Keratinocyte (primary cell): ENCODE results near the gene IL15RA. TPM values are rescaled to one million over a fixed set of nuclear protein-coding genes. Genes with fewer than 3 reads are reported as not detected.

Source experiments
- DNase-seq: peaks from one replicate; pipeline ENCODE4 v3.0.0-alpha.2; 2011; ENCODE audit warnings: low read depth, missing footprints, low spot score
- FAIRE-seq: peaks from 2 replicates; lab custom pipeline; 2011; peaks lifted over from hg19 to GRCh38; lab: Jason Lieb, UNC
- H2AFZ ChIP-seq: 2 replicates; pipeline ENCODE4 v1.6.0; 2012; ENCODE audit warnings: low read length, control low read depth, inconsistent platforms; ENCODE audit not compliant: control insufficient read depth
- H3K27ac ChIP-seq: 2 replicates; pipeline ENCODE4 v1.5.1; 2011; ENCODE audit warnings: low read length; ENCODE audit not compliant: control insufficient read depth, insufficient read depth
- H3K27me3 ChIP-seq: 3 replicates; pipeline ENCODE4 v1.6.0; 2011; ENCODE audit warnings: low read length; ENCODE audit not compliant: control insufficient read depth, insufficient read depth; ENCODE audit errors: extremely low read depth
- H3K36me3 ChIP-seq, 2 experiments: 2 replicates in 1 of 2; 3 replicates in 1 of 2; pipeline ENCODE4 v1.5.1; 2011; ENCODE audit warnings: low read length in 2 of 2, mild to moderate bottlenecking in 1 of 2; ENCODE audit not compliant: control insufficient read depth in 2 of 2, insufficient read depth in 2 of 2; ENCODE audit errors: extremely low read depth in 1 of 2
- H3K4me1 ChIP-seq: 3 replicates; pipeline ENCODE4 v1.5.1; 2011; ENCODE audit warnings: low read length; ENCODE audit not compliant: control insufficient read depth, insufficient read depth; ENCODE audit errors: extremely low read depth
- H3K4me2 ChIP-seq: 3 replicates; pipeline ENCODE4 v1.6.0; 2011; ENCODE audit warnings: low read depth, low read length; ENCODE audit not compliant: control insufficient read depth, insufficient read depth; ENCODE audit errors: extremely low read depth
- H3K4me3 ChIP-seq, 3 experiments: fragments of 200-600 bp in 1 of 3; sonication (generic) in 1 of 3; 2 replicates in 2 of 3; 3 replicates in 1 of 3; pipeline ENCODE4 v1.5.1; 2011 to 2016; ENCODE audit warnings: low read length in 3 of 3, mild to moderate bottlenecking in 3 of 3, control low read depth in 2 of 3, inconsistent platforms in 1 of 3, low read depth in 1 of 3, mixed read lengths in 1 of 3, mixed run types in 1 of 3, moderate library complexity in 1 of 3; ENCODE audit not compliant: control insufficient read depth in 2 of 3, insufficient read depth in 2 of 3; ENCODE audit errors: extremely low read depth in 1 of 3
- H3K79me2 ChIP-seq: 2 replicates; pipeline ENCODE4 v1.6.0; 2012; ENCODE audit warnings: low read length; ENCODE audit not compliant: control insufficient read depth, insufficient read depth
- H3K9ac ChIP-seq: 3 replicates; pipeline ENCODE4 v1.6.0; 2011; ENCODE audit warnings: low read length; ENCODE audit not compliant: control insufficient read depth, insufficient read depth; ENCODE audit errors: extremely low read depth
- H3K9me1 ChIP-seq: 3 replicates; pipeline ENCODE4 v1.6.0; 2011; ENCODE audit warnings: low read length; ENCODE audit not compliant: control insufficient read depth, insufficient read depth; ENCODE audit errors: extremely low read depth
- H3K9me3 ChIP-seq: 2 replicates; pipeline ENCODE4 v1.5.1; 2012; ENCODE audit warnings: low read depth, low read length; ENCODE audit not compliant: control insufficient read depth
- H4K20me1 ChIP-seq: 3 replicates; pipeline ENCODE4 v1.6.0; 2011; ENCODE audit warnings: low read length; ENCODE audit not compliant: control insufficient read depth, insufficient read depth; ENCODE audit errors: extremely low read depth
- CTCF ChIP-seq, 3 experiments: IDR thresholded peaks in 1 of 3; conservative IDR thresholded peaks in 1 of 3; optimal IDR thresholded peaks in 1 of 3; 2 replicates in 2 of 3; 3 replicates in 1 of 3; pipeline versions ENCODE3 to v1.5.1; 2011; ENCODE audit warnings: low read length in 3 of 3, mild to moderate bottlenecking in 3 of 3, moderate library complexity in 2 of 3, control low read depth in 1 of 3, inconsistent platforms in 1 of 3; ENCODE audit not compliant: insufficient read depth in 2 of 3; ENCODE audit errors: extremely low read depth in 1 of 3
- EZH2 ChIP-seq: IDR thresholded peaks from one replicate; pipeline ENCODE4 v1.6.1; 2012; ENCODE audit warnings: inconsistent platforms, mild to moderate bottlenecking, low read length, moderate library complexity
- dilution Hi-C: fragments of 300-500 bp; cut with MboI; formaldehyde crosslinking; loops from one replicate; pipeline ENCODE4 v1.7.0; 2020; ENCODE audit warnings: low sequenced_read_pairs; ENCODE audit not compliant: extremely low pct_ligation_motif_present
- polyA plus RNA-seq, 5 experiments: library from polyadenylated mRNA; depleted of rRNA in 3 of 5; stranded (reverse) in 3 of 5; stranded (forward) in 1 of 5; unstranded in 1 of 5; fragments of >200 nt; gene quantifications; 1 replicate in 1 of 5; 2 replicates in 3 of 5; 3 replicates in 1 of 5; pipeline versions ENCODE4 v1.2.1 to v1.2.3, GENCODE V29; 2011 to 2012; ENCODE audit warnings: missing spikeins in 2 of 5, low read depth in 1 of 5, low replicate concordance in 1 of 5

IL15RA gene
- polyA plus RNA-seq, 1 donor (not counting 4 experiments of a cell fraction or from before 2014, with no cell fraction given) = 3.8 TPM

DNA sequence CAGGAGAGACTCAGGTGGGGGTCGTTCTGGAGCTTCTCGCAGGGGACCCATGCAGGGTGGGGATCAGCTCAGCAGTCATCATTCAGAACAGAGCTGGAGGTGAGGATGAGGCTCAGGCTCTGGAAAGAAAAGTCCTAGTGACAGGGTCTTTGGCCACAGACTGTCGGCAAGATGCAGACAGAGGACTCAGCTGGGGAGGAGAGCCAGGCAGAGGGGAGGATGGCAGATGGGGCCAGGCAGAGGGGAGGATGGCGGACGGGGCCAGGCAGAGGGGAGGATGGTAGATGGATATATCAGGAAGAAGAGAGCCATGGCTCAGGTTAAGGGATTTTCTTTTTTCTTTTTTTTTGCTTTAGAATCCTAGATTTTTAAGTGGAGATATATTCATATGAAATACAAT, 7.7 kb upstream of the IL15RA start:
- dilution Hi-C loops = no loop called here
- Histone ChIP-seq H3K79me2 (no peaks in the 10 kb centered on the region), H3K9me3 (no peaks in the 10 kb centered on the region), H3K27ac (no peak overlapping the region), H3K36me3 (no peaks in the 10 kb centered on the region), H3K9me1 (no peaks in the 10 kb centered on the region), H3K4me1 (no peaks in the 10 kb centered on the region), H3K27me3 (peaks cover 12% of the 10 kb centered on the region), H3K4me2 (no peak overlapping the region), H3K9ac (no peak overlapping the region), H4K20me1 (no peaks in the 10 kb centered on the region), H2AFZ (no peak overlapping the region), H3K4me3 (no peak overlapping the region)
- TF ChIP-seq EZH2 (no peak), CTCF (optimal IDR thresholded peaks at IDR 0.05 in 1 of 3, IDR thresholded peaks at IDR 0.05 in 1 of 3, conservative IDR thresholded peaks at IDR 0.05 in 1 of 3; ENCODE audit: extremely low read depth in 1 of 3, insufficient read depth in 2 of 3, low read length in 3 of 3) (no peak)
- FAIRE-seq (no peak), DNase-seq (no peak)

- Histone ChIP-seq H3K4me3 (no peak overlapping the region), H3K9me3 (no peaks in the 10 kb centered on the region), H3K4me1 (no peaks in the 10 kb centered on the region), H3K79me2 (no peaks in the 10 kb centered on the region), H3K4me2 (no peak overlapping the region), H3K9ac (no peak overlapping the region), H2AFZ (no peak overlapping the region), H3K9me1 (no peaks in the 10 kb centered on the region), H4K20me1 (no peaks in the 10 kb centered on the region), H3K27me3 (peaks cover 15% of the 10 kb centered on the region), H3K36me3 (no peaks in the 10 kb centered on the region), H3K27ac (no peak overlapping the region)
- dilution Hi-C loops = no loop called here
- FAIRE-seq = no peak
- no peak for DNase-seq
- TF ChIP-seq EZH2 (no peak), CTCF (optimal IDR thresholded peaks at IDR 0.05 in 1 of 3, IDR thresholded peaks at IDR 0.05 in 1 of 3, conservative IDR thresholded peaks at IDR 0.05 in 1 of 3; ENCODE audit: extremely low read depth in 1 of 3, insufficient read depth in 2 of 3, low read length in 3 of 3) (no peak)
These were observed 6.4 kb upstream of the IL15RA start for GRCh38 chr10:5983774-5984173.
